ENCODE results near the gene OTUB1.

- TF ChIP-seq EZH2 (IDR thresholded peaks at IDR 0.05; ENCODE audit: low read length), result no peak
- no peak for TF ChIP-seq CTCF (optimal IDR thresholded peaks at IDR 0.05 in 1 of 3, IDR thresholded peaks at IDR 0.05 in 1 of 3, conservative IDR thresholded peaks at IDR 0.05 in 1 of 3; ENCODE audit: extremely low read depth in 1 of 3, insufficient read depth in 2 of 3, low read length in 3 of 3)
These were observed 46.8 kb upstream of the OTUB1 start for GRCh38 chr11:63939397-63939891.
